Transverse colon (tissue), 4 donors: ENCODE results near the gene PDSS2.

ENCODE experiments used
- EP300 ChIP-seq: sonication (generic); formaldehyde crosslinking; IDR thresholded peaks from one replicate; pipeline ENCODE4 v1.6.1; 2017; ENCODE audit warnings: antibody characterized with exemption, low read depth
- POLR2A ChIP-seq: fragments of 450-650 bp; IDR thresholded peaks from one replicate; pipeline ENCODE4 v1.6.1; 2016; ENCODE audit warnings: antibody characterized with exemption, mild to moderate bottlenecking, moderate library complexity
- POLR2AphosphoS5 ChIP-seq, 3 donors: sonication (generic); formaldehyde crosslinking; IDR thresholded peaks; one replicate each; pipeline ENCODE4 v1.6.1; 2016; ENCODE audit warnings: antibody characterized with exemption in 3 of 3
- TF ChIP-seq, protein P1 (sequence below), 5 experiments: fragments of 200-600 bp in 3 of 5; fragments of 450-650 bp in 2 of 5; sonication (generic) in 3 of 5; IDR thresholded peaks; 1 replicate in 2 of 5; 2 replicates in 3 of 5; pipeline ENCODE4 v1.5.1; 2016 to 2017; ENCODE audit warnings: antibody characterized with exemption in 5 of 5, inconsistent platforms in 3 of 5, mild to moderate bottlenecking in 2 of 5, moderate library complexity in 1 of 5

DNA sequence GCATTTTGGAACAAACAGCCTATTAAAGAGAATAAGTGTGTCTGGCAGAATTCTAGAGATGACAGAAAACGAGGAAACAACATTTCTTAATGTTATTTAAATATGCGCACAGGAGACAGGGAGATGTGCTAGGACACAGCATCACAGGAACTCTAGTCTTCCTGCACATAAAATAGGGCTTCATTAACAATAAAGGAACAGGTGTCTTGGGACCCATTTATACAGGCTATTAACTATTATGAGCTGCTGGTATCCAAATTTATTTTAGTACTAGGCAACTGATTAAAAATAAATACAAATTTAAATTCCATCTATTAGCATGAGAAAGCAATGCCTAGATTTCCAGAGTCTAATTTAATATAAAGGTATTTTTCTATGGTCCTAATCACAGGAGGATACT lies 102.3 kb downstream of the PDSS2 start:
- TF ChIP-seq, protein P1, sequence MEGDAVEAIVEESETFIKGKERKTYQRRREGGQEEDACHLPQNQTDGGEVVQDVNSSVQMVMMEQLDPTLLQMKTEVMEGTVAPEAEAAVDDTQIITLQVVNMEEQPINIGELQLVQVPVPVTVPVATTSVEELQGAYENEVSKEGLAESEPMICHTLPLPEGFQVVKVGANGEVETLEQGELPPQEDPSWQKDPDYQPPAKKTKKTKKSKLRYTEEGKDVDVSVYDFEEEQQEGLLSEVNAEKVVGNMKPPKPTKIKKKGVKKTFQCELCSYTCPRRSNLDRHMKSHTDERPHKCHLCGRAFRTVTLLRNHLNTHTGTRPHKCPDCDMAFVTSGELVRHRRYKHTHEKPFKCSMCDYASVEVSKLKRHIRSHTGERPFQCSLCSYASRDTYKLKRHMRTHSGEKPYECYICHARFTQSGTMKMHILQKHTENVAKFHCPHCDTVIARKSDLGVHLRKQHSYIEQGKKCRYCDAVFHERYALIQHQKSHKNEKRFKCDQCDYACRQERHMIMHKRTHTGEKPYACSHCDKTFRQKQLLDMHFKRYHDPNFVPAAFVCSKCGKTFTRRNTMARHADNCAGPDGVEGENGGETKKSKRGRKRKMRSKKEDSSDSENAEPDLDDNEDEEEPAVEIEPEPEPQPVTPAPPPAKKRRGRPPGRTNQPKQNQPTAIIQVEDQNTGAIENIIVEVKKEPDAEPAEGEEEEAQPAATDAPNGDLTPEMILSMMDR (IDR thresholded peaks at IDR 0.05), result no peak
- no peak for TF ChIP-seq POLR2AphosphoS5 (IDR thresholded peaks at IDR 0.05)
- no peak for TF ChIP-seq EP300
- no peak for TF ChIP-seq POLR2A
